Sciatic nerve (tissue), 2 donors: ENCODE results near the gene THBS3. TPM values are rescaled to one million over a fixed set of nuclear protein-coding genes. Genes with fewer than 3 reads are reported as not detected.
A peak's percentile ranks its signal among the peaks of the same experiment; 100 is the strongest.
"Not testable (repeated sequence)": the region's sequence is repeated elsewhere in the genome, so short reads cannot be mapped to it uniquely, and the experiment has no call there.

Source experiments
- ATAC-seq: fragments of 200-7000 bp; cut with Tn5 transposase; one replicate; pipeline ENCODE4 v1.9.1; 2020; ENCODE audit warnings: mild to moderate bottlenecking, moderate library complexity
- DNase-seq: peaks from one replicate; pipeline ENCODE4 v3.0.0-alpha.2; 2020; ENCODE audit warnings: low spot score
- intact Hi-C: fragments of 100-400 bp; cut with DNase I; formaldehyde crosslinking; loops from one replicate; pipeline ENCODE4 v1.14.2; 2022
- total RNA-seq: library from RNA; stranded (reverse); fragmentation: NEBNext Ultra II Directional; extraction: Animal tissue kit (Norgen Biotek cat#: 25700); gene quantifications from one replicate; pipeline ENCODE4 v1.2.1, GENCODE V29; 2021
- donor health status: DM: no; HTN: no; CAD: no.
- donor health status: DM: no; HTN: no; CAD: no.

THBS3 gene
- total RNA-seq, 1 donor from 2014 or later, result 58.8 TPM

- ATAC-seq (no peak), DNase-seq (peak; percentile 71)
- intact Hi-C loops, result no loop called here
Observed at GRCh38 chr1:155195201-155196102, 12.2 kb downstream of the THBS3 start.

DNA sequence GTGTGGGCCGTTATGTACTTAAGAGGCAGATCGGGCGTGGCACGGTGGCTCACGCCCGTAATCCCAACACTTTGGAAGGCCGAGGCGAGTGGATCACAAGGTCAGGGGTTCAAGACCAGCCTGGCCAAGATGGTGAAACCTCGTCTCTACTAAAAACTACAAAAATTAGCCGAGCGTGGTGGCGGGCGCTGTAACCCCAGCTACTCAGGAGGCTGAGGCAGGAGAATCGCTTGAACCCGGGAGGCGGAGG is 13.8 kb downstream of the THBS3 start:
- DNase-seq, intact Hi-C loops, ATAC-seq: not testable (repeated sequence)

DNA sequence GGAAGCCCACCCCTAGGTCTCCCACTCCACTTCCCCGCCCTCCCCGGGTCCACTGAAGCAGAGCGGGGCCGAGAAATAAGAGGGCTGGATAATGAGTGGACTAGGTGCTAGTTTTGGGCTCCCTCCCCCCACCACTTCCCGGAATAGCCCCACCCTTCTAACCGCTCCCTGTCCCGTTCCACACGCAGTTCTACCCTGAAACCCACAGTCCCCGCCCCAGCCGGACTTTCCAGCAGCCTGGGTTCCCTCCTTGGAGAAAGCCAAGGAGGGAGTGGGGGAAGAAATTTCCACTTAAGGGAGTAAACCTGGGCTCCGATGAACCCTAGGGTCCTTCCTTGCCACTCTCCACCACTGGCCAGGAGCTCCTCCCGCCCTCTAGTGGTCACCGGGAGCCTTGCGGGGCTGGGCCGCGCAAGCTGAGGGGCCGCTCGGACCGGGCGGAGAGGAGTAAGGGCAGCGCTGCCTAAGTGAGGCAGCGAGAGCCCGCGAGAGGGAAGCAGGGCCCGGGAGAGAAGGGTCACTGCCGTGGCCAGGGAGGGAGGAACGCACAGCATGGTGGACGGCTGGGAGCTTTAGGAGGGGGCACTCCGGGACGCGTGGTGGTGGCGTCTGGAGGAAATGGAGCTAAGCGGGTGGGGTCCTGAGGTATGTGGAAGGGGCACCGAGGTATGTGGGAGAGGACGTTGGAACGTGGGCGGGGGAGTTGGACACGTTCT is 14.3 kb downstream of the THBS3 start:
- intact Hi-C loops, result no loop called here
- peak; percentile 87 for ATAC-seq
- peak; percentile 95 for DNase-seq

DNA sequence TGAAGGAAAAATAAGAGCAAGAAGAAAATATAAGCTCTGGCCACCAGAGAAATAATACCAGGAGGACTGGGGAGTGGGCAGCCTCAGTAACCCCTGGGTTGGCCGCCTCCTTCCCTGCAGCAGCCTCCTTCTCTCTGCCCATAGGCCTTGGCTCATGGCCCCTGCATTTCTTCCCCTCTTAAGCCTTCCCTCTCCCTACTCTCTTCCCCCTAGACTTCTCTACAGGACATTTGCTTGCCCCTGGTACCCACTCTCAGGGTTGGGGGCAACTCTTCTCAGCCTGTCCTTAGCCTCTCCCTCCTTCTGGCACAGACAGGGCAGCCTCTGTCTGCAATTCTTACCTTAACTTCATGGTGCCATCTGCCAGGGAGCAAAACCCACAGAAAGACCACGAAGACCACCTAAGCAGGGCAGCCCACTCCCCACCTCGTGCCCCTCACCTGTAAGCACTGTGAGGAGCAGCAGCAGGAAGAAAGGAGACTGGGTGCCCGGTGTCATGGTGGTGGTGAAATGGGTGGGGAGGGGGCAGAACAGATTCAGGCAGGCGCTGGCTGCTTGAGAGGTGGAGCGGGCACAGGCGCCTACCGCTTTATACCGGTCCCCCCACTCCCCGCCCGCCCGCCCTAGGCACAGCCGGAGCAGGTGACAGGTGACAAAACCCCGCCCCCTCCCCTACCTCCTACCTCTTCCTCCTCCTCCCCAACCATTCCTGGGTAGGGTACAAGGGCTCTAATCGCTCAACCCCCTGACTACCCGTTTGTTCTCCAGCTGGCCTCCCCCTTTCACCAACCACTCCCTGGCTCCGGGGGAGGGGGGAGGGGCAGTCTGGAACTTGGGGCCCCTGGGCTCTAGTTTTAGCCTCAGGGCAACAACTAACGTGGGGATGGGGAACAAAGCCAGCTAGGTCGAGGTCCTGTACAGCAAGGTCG is 15.1 kb downstream of the THBS3 start:
- ATAC-seq, result peak; percentile 11
- intact Hi-C loops, result no loop called here
- no peak for DNase-seq

- DNase-seq (no peak), ATAC-seq (no peak)
- intact Hi-C loops, result no loop called here
Observed at GRCh38 chr1:155191904-155192303, 15.8 kb downstream of the THBS3 start.

DNA sequence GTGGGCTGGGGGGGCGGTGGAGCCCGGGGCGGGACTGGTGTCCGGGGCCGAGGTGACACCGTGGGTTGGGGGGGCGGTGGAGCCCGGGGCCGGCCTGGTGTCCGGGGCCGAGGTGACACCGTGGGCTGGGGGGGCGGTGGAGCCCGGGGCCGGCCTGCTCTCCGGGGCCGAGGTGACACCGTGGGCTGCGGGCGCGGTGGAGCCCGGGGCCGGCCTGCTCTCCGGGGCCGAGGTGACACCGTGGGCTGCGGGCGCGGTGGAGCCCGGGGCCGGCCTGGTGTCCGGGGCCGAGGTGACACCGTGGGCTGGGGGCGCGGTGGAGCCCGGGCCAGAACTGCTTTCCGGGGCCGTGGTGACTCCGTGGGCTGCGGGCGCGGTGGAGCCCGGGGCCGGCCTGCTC is 17.8 kb downstream of the THBS3 start:
- ATAC-seq, DNase-seq, intact Hi-C loops: not testable (repeated sequence)

DNA sequence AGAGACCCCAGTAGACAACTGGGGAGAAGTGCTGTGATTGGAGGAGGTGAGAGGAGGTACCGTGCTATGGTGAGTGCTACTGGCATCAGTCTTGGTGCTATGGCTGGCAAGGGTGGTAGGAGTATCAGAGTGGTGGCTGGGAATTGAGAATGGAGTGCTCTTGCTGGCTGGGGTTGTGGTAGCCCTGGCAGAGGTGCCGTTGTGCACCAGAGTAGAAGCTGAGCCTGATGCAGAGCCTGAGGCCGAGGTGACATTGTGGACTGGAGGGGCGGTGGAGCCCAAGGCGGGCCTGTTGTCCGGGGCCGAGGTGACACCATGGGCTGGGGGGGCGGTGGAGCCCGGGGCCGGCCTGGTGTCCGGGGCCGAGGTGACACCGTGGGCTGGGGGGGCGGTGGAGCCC is 19.4 kb downstream of the THBS3 start:
- DNase-seq (no peak), ATAC-seq (no peak)
- intact Hi-C loops, result no loop called here

- intact Hi-C loops, result no loop called here
- DNase-seq (no peak), ATAC-seq (no peak)
Observed at GRCh38 chr1:155187456-155187891, 20.2 kb downstream of the THBS3 start.

- ATAC-seq (peak; percentile 17), DNase-seq (no peak)
- intact Hi-C loops, result no loop called here
Observed at GRCh38 chr1:155186794-155187455, 20.8 kb downstream of the THBS3 start.

GRCh38 chr1:155186067-155186793 is 21.5 kb downstream of the THBS3 start:
- intact Hi-C loops, result no loop called here
- ATAC-seq (peak; percentile 8), DNase-seq (no peak)

GRCh38 chr1:155185783-155186066 is 22.0 kb downstream of the THBS3 start:
- intact Hi-C loops, result no loop called here
- DNase-seq (no peak), ATAC-seq (no peak)

DNA sequence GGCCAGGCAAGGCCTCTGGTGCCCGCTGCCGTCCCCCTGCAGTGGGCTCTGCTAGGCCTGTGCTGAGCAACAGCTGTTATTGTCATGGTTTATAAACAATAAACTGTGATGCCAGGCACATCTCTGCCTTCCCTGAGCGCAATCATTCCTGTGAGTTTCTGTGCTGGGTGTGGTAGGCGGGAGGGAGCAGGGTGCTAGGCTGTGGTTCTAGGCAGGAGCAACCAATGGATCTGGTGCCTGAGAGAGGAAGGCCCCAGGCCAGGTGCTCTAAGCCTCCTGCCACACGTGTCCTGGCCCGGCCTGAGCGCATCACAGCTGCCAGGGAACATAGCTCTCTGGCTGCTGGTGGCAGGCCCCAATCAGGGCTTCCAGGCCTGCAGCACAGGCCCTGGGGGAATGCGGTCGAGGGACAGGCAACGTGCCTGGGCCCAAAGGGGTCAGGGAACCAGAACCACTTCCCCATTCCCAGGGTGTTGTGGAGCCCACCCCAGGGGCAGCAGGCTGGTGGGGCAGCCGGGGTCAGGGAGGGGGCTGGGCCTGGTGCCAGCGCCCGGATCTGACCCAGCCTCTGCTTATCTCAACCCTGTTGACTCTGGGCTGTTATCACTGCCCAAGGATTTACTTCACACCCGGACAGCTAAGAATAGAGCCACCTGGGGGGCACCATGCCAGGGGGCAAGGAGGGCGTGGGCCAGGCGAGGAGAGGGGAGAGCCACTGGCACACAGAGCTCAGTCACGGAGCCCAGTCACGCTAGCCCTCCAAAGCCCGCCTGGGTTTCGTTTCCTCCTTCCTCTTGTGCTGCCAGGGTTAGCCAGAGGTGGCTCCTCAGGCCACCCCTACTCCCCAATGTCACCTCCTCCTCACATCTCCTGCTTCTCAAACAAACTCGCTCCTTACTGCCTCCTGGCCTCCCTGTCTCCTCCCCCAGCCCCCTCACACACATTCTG is 22.6 kb downstream of the THBS3 start:
- intact Hi-C loops, result no loop called here
- no peak for DNase-seq
- ATAC-seq, result peak; percentile 48

GRCh38 chr1:155184351-155184811 is 23.3 kb downstream of the THBS3 start:
- intact Hi-C loops, result no loop called here
- ATAC-seq, result no peak
- DNase-seq, result no peak

DNA sequence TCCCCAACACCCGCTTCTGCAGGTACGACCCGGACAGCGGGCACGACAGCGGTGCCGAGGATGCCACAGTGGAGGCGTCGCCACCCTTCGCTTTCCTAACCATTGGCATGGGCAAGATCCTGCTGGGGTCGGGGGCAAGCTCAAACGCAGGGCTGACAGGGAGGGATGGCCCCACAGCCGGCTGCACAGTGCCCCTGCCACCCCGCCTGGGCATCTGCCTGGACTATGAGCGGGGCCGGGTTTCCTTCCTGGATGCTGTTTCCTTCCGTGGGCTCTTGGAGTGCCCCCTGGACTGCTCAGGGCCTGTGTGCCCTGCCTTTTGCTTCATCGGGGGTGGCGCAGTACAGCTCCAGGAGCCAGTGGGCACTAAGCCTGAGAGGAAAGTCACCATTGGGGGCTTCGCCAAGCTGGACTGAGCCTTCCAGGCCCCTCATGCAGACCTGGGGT is 23.9 kb downstream of the THBS3 start:
- intact Hi-C loops, result no loop called here
- no peak for DNase-seq
- no peak for ATAC-seq

DNA sequence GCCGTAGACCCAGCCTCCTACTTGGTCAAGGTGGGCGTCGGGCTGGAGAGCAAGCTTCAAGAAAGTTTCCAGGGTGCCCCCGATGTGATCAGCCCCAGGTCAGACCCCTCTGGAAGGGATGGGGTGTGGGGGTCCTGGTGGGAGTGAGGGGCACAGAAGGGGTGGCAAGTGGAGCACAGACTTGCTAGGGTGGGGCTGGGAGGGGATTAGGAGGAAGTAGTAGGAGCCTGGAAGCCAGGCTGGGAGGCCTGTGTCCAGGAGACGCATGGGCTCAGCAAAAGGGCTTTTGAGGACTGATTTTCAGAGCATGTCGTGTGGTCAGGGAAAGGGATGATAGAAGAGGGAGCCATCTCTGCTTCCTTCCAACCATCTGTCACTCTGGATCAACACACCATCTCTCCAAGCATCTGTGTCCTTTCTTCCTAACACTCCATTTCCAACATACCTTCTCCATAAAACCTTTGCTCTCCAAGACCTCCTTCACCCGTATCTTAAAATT is 25.6 kb downstream of the THBS3 start:
- ATAC-seq (no peak), DNase-seq (no peak)
- intact Hi-C loops, result no loop called here

DNA sequence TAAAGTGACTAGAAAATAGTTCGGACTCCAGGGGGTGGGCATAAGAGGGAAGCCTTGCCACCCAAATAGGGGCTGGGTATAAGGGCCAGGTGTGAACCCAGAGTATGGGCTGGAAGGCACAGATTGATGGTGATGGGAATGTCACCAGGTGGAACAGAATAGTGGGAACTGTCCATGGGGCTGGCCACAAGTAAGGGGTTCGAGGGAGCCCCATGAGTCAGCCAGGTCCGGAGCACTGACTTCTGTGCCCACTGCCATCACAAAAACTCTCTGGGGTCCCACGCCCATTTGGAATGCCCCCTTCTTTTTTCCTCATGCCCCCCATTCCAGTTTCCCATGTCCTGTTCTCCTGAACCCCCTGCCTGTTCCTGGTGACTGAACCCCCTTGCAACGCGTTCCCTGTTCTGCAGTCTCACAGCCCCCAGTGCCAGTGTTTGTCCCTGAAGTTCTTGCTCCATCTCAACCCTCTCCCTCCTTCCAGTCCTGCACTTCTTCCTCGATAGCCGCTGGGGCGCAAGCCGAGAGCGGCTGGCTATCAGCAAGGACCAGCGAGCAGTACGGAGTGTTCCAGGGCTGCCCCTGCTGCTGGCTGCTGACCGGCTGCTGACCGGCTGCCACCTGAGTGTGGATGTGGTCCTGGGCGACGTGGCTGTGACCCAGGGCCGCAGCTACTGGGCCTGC is 26.2 kb downstream of the THBS3 start:
- ATAC-seq, result no peak
- intact Hi-C loops, result no loop called here
- no peak for DNase-seq
